Hepatocyte (in vitro differentiated cells): ENCODE data around the gene PLEK2.

ENCODE experiments used
- EZH2 ChIP-seq: fragments of 200-600 bp; sonication (generic); IDR thresholded peaks from 2 replicates; pipeline ENCODE4 v1.6.1; 2016; ENCODE audit warnings: antibody characterized with exemption, mild to moderate bottlenecking, borderline replicate concordance
- EZH2phosphoT487 ChIP-seq: fragments of 200-600 bp; sonication (generic); IDR thresholded peaks from one replicate; pipeline ENCODE4 v1.6.1; 2018; ENCODE audit warnings: antibody characterized with exemption, mild to moderate bottlenecking, low read depth, moderate library complexity; ENCODE audit not compliant: unreplicated experiment, severe bottlenecking

GRCh38 chr14:67359775-67360469, 52.0 kb downstream of the PLEK2 start, which contains the start of the genes ATP6V1D and EIF2S1:
- TF ChIP-seq EZH2phosphoT487 = no peak
- TF ChIP-seq EZH2 = no peak
